EL (cell line): ENCODE measurements around the gene DHFR2.
"Not testable (repeated sequence)": the region's sequence is repeated elsewhere in the genome, so short reads cannot be mapped to it uniquely, and the experiment has no call there.

Experiments used
- DNase-seq: peaks from one replicate; pipeline ENCODE4 v3.0.0-alpha.2; 2016

DHFR2 gene

GRCh38 chr3:94065122-94065521 lies 2.4 kb upstream of the DHFR2 start:
- no peak for DNase-seq

- DNase-seq, result no peak
Measured at GRCh38 chr3:94064243-94064860, 1.6 kb upstream of the DHFR2 start.

GRCh38 chr3:94063496-94064119 lies 892 bp upstream of the DHFR2 start:
- DNase-seq, result peak; percentile 23

DNA sequence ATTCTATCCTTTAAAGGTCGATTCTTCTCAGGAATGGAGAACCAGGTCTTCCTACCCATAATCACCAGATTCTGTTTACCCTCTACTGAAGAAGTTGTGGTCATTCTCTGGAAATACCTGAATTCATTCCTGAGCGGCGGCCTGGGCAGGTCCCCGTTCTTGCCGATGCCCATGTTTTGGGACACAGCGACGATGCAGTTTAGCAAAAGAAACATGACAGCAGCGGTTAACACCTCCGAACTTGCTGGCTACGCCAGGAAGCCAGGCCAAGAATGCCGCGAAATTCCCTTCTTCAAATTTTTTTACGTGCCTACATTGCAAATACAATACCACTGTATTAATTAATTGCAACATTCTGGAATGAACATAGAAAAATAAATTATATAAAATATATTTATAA lies 1.4 kb downstream of the DHFR2 start:
- no peak for DNase-seq

DNA sequence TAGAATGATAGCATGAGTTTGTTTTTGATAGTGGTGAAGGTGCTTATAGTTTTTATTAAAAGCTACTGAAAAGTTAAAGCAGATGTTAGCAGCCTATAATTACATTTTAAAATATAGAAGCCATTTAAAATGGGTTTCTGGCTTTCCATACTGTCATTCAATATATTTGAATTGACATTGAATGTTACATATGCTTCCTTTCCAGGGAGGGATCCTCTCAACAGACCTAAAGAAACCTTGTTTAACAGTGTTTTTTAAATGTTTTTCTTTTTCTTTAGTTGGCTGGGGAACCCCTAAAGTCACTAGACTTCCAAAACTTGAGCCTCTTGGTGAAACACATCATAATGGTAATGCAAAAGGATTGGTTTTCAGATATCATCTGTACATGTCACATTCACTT lies 12.2 kb downstream of the DHFR2 start:
- no peak for DNase-seq

- DNase-seq, result no peak
Measured at GRCh38 chr3:94049267-94049666, 13.4 kb downstream of the DHFR2 start.

DNA sequence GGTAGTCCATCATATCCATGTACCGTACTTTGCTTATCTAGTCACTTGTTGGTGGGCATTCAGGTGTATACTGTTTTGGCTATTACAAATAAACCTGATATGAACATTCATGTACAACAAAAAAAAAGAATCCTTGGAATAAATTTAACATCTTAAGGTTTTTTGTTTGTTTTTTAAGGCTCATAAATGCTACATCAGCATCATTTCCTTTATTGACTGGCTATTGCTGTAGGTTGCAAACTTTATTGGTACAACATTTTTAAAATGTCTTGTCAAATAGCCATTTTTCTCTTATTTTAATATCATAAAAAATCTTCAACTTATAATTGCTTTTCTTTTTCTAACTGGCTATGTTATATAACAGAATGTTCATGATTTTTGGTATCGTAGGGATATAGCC lies 16.2 kb downstream of the DHFR2 start:
- DNase-seq, result no peak

GRCh38 chr3:94044100-94044936 lies 18.4 kb downstream of the DHFR2 start:
- DNase-seq, result not testable (repeated sequence)

DNA sequence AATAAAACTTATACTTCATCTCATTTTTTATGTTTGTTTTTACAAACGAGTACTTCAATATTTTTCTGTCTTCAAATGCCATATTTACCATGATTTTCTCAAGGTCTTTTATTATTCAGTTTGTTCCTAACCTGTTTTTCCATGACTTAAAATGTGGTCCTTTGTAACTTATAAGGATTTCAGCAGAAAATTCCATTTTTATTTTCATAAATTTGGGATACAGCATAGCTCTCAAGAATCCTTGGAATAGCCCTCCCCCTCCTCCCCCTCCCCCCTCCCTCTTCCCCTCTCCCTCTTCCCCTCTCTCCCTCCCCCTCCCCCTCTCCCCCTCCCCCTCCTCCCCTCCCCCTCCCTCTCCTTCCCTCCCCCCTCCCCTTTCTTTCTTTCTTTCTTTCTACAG lies 19.4 kb downstream of the DHFR2 start:
- no peak for DNase-seq

DNA sequence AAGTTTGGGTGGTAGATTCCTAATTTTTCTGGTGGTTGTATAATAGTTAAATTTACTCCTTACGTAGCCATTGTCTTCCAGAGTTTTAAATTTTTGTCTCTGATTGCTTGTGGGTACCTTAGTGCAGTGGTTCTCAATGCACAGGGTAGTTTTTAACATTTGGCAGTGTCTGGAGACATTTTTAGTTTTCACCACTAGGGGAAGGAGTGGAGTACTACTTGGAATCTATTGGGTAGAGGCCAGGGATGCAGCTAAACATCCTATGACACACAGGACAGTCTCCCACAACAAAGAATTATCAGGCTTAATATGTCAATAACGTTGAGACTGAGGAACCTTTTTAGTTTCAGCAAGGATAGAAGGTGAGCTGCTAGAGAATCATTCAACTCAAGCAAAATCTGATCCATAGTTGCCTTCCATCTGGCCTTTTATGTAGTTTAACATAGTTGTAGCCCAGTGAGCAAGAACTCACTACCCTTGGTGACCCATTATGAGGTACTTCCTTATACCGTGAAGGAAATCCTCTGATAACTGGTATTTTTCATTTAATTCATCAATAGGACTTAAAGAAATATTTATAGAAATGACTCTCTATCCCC lies 25.7 kb downstream of the DHFR2 start:
- peak; percentile 63 for DNase-seq

- DNase-seq, result no peak
Measured at GRCh38 chr3:94028093-94028837, 34.5 kb downstream of the DHFR2 start, which contains the start of gene STX19. Gene STX19 (minus strand): TSS chr3:94028597. CDS start chr3:94015269, 13,328 bp downstream.

GRCh38 chr3:94026623-94027022 lies 36.1 kb downstream of the DHFR2 start:
- no peak for DNase-seq

DNA sequence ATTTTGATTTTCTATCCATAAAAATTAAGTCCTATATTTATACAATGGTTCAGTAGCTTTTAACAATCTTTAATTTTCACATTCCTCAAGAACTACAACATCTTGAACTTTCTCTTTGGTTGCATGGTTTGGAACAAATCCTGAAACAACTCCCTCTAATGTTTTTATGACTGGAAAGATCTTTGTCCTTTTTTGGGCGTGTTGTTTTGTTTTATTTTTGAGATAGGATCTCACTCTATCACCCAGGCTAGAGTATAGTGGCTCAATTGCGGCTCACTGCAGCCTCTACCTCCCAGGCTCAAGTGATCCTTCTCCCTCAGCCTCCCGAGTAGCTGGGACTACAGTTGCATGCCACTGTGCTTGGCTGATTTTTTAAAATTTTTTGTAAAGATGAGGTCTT lies 38.3 kb downstream of the DHFR2 start:
- no peak for DNase-seq

DNA sequence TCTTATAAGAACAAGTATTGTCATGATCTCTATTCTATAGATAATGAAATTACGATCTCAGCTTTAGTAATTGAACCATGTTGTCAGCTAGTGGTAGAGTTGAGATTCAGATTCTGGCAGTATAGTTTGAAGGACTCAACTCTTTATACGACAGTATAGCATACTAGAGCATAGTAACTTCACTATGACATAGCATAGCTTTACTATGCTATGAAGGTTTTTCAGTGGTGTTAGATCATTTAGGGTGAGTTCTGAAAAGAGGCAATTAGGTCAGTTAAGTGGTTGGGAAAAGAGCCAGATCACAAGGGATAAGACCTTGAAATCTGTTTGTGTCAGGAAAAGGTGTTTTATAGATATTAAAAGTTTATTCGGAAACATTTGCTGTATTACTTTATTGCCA lies 42.4 kb downstream of the DHFR2 start:
- no peak for DNase-seq

GRCh38 chr3:94019659-94020058 lies 43.1 kb downstream of the DHFR2 start:
- no peak for DNase-seq

GRCh38 chr3:94015025-94015424 lies 47.7 kb downstream of the DHFR2 start:
- no peak for DNase-seq

- DNase-seq, result no peak
Measured at GRCh38 chr3:94012185-94012584, 50.5 kb downstream of the DHFR2 start.

DNA sequence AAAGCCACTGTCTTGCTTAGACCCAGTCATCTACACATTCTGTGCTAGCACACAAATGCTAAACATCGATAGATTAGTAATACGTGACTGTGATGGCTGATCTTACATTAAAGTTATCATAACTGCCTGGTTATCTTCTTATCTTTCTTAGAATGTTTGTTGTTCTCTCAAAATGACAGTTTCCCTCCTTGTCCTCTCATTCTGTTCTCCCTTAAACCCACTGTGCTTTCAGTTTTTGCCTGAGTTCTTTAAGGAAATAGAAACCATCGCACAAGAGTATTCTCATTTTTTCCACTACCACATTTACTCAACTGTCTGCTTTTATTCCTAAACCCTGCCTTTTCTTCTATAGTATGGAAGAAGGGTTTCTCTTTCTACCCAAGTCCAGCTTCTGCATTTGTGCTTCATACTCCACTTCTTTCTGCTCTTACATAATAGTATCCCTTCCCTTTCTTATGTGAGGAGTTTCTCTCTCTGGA lies 51.4 kb downstream of the DHFR2 start:
- no peak for DNase-seq

GRCh38 chr3:94009608-94010007 lies 53.1 kb downstream of the DHFR2 start:
- no peak for DNase-seq

DNA sequence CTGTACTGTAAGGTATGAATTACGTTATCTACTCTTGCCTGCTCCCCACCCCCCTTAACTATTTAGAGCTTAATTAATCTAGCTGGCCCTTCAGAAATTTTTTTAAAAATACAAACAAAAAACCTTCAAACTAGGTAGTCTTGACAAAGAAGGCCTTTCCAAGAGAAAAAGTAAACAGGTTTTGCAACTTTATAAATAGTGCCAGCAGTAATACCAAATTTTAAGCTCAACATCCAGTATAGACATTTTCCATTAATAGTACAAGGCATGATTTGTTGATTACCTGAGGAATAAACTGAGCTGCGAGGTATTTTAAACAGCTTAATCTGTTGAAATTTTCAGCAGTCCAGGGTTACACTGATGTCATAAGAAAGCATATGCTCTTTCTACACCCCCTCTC lies 54.5 kb downstream of the DHFR2 start:
- DNase-seq, result no peak
